Neuronal stem cell (in vitro differentiated cells): ENCODE results near the gene PCGF1.
"Not testable (repeated sequence)": the region's sequence is repeated elsewhere in the genome, so short reads cannot be mapped to it uniquely, and the experiment has no call there.

ENCODE experiments used
- DNase-seq: peaks from one replicate; pipeline ENCODE4 v3.0.0-alpha.2; 2013; ENCODE audit warnings: low spot score
- H2AFZ ChIP-seq: one replicate; pipeline ENCODE4 v1.6.1; 2013; ENCODE audit warnings: mild to moderate bottlenecking, low read length, inconsistent platforms
- H2AK5ac ChIP-seq: 2 replicates; pipeline ENCODE4 v1.6.1; 2013; ENCODE audit warnings: low read depth, mild to moderate bottlenecking, inconsistent platforms, low read length, moderate library complexity, mixed read lengths
- H2BK120ac ChIP-seq: 2 replicates; pipeline ENCODE4 v1.6.1; 2013; ENCODE audit warnings: low read depth, mild to moderate bottlenecking, inconsistent platforms, low read length, moderate library complexity, mixed read lengths
- H2BK12ac ChIP-seq: one replicate; pipeline ENCODE4 v1.6.1; 2013; ENCODE audit warnings: low read length, inconsistent platforms
- H2BK15ac ChIP-seq: 2 replicates; pipeline ENCODE4 v1.6.1; 2013; ENCODE audit warnings: mild to moderate bottlenecking, low read length, inconsistent platforms, mixed read lengths
- H2BK5ac ChIP-seq: one replicate; pipeline ENCODE4 v1.6.1; 2013; ENCODE audit warnings: inconsistent platforms, mild to moderate bottlenecking, low read length, moderate library complexity
- H3K14ac ChIP-seq: one replicate; pipeline ENCODE4 v1.6.1; 2013; ENCODE audit warnings: low read length, inconsistent platforms
- H3K18ac ChIP-seq: 2 replicates; pipeline ENCODE4 v1.6.1; 2013; ENCODE audit warnings: low read length, inconsistent platforms
- H3K23ac ChIP-seq: 2 replicates; pipeline ENCODE4 v1.6.1; 2013; ENCODE audit warnings: low read depth, mild to moderate bottlenecking, mixed read lengths, low read length, inconsistent platforms; ENCODE audit not compliant: poor library complexity
- H3K27ac ChIP-seq: replicated peaks from 3 replicates; pipeline ENCODE4 v1.5.1; 2013; ENCODE audit warnings: low read length, inconsistent platforms
- H3K27me3 ChIP-seq, 3 experiments: 2 replicates each; pipeline ENCODE4 v1.6.1; 2013; ENCODE audit warnings: low read length in 3 of 3, mild to moderate bottlenecking in 2 of 3, inconsistent platforms in 1 of 3, low read depth in 1 of 3, mixed read lengths in 1 of 3, moderate library complexity in 1 of 3; ENCODE audit not compliant: control insufficient read depth in 3 of 3, insufficient read depth in 3 of 3
- H3K36me3 ChIP-seq, 2 donors: replicated peaks in 1 of 2; 2 replicates each; pipeline ENCODE4 v1.6.1; 2013; ENCODE audit warnings: low read length in 2 of 2; ENCODE audit not compliant: control insufficient read depth in 2 of 2, insufficient read depth in 2 of 2
- H3K4ac ChIP-seq: 2 replicates; pipeline ENCODE4 v1.6.1; 2013; ENCODE audit warnings: inconsistent platforms, mild to moderate bottlenecking, low read length, moderate library complexity
- H3K4me1 ChIP-seq, 2 donors: 1 replicate in 1 of 2; 2 replicates in 1 of 2; pipeline ENCODE4 v1.6.1; 2013; ENCODE audit warnings: low read length in 2 of 2, low read depth in 1 of 2; ENCODE audit not compliant: control insufficient read depth in 2 of 2, insufficient read depth in 1 of 2
- H3K4me2 ChIP-seq: one replicate; pipeline ENCODE4 v1.6.1; 2013; ENCODE audit warnings: mild to moderate bottlenecking, low read length, inconsistent platforms; ENCODE audit not compliant: insufficient read depth, poor library complexity, severe bottlenecking
- H3K4me3 ChIP-seq, 2 donors: 2 replicates each; pipeline ENCODE4 v1.5.1; 2013; ENCODE audit warnings: low read length in 2 of 2, mild to moderate bottlenecking in 2 of 2, inconsistent platforms in 1 of 2, moderate library complexity in 1 of 2
- H3K79me1 ChIP-seq: one replicate; pipeline ENCODE4 v1.6.1; 2013; ENCODE audit warnings: low read depth, mild to moderate bottlenecking, inconsistent platforms, low read length, moderate library complexity
- H3K9ac ChIP-seq: one replicate; pipeline ENCODE4 v1.6.1; 2013; ENCODE audit warnings: mild to moderate bottlenecking, low read depth, low read length, inconsistent platforms; ENCODE audit not compliant: poor library complexity
- H3K9me3 ChIP-seq, 2 donors: replicated peaks in 1 of 2; 2 replicates each; pipeline versions ENCODE3 to v1.6.1; 2013; ENCODE audit warnings: low read length in 2 of 2, mild to moderate bottlenecking in 2 of 2, inconsistent platforms in 1 of 2, low read depth in 1 of 2, mixed read lengths in 1 of 2, moderate library complexity in 1 of 2; ENCODE audit not compliant: control insufficient read depth in 2 of 2, insufficient read depth in 1 of 2
- H4K8ac ChIP-seq: one replicate; pipeline ENCODE4 v1.6.1; 2013; ENCODE audit warnings: low read depth, mild to moderate bottlenecking, inconsistent platforms, low read length, moderate library complexity
- H4K91ac ChIP-seq: one replicate; pipeline ENCODE4 v1.6.1; 2013; ENCODE audit warnings: low read length, low read depth, mild to moderate bottlenecking, inconsistent platforms; ENCODE audit not compliant: poor library complexity
- WGBS, 2 donors: extraction: QIAGEN DNeasy Blood & Tissue Kit; methylation state at CpG; one replicate each; pipeline ENCODE4 v1.1.7; 2013; ENCODE audit warnings: missing lambda C conversion rate in 2 of 2, mixed read lengths in 1 of 2; ENCODE audit not compliant: insufficient read length in 2 of 2, insufficient replicate concordance in 1 of 2; ENCODE audit errors: extremely low coverage in 2 of 2; 5-methylcytosine and 5-hydroxymethylcytosine counted together

The PCGF1 gene

DNA sequence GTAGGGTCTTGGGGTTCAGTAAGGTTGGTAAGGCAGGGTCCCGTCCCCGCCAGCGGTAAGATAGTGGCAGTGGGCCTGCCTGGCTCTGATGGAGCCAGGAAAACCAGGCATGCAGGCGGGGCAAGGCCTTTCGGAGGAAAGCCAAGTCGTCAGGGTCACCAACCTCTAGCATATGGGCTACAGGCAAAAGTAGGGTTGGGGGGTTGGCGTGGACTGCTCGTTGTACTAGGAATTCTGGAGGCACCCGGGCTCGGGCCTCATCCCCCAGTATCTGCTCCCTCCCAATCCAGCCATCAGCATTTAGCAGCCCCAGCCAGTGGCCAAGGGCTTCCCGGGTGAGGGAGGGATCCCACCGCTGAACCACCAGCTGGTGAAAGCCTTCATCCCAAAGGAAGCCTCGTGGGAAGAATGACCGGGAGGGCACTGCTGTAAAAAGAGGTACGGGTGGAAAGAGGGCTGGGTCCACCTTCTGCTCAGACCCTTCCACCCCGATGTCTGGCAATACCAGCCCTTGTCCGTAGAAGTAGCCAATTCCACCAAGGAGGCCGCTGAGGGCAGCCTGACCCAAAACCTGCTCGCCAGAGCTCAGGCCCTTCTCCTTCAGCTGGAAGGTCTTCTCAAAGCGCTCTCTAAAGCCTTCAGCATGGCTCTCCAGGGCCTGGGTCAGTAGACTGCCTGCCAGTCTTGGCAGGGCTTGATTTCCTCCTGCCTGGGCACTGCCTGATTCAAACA, 45.3 kb downstream of the PCGF1 start:
- no peak overlapping the region for H4K8ac ChIP-seq
- no peak overlapping the region for H3K27ac ChIP-seq
- H3K9ac ChIP-seq = no peak overlapping the region
- H3K4me2 ChIP-seq = no peak overlapping the region
- H3K23ac ChIP-seq = peak overlapping the region; percentile 66
- no peaks in the 10 kb centered on the region for H3K9me3 ChIP-seq
- H3K4ac ChIP-seq = no peak overlapping the region
- H3K14ac ChIP-seq = no peak overlapping the region
- no peak overlapping the region for H2BK15ac ChIP-seq
- no CpG with 5 or more reads among the region's 20 CpGs for WGBS, 2 donors
- H4K91ac ChIP-seq = no peak overlapping the region
- H2BK120ac ChIP-seq = no peak overlapping the region
- no peak overlapping the region for H2AK5ac ChIP-seq
- no peak overlapping the region for H3K18ac ChIP-seq
- peaks cover 9 to 10% of the 10 kb centered on the region in 2 donors for H3K4me1 ChIP-seq
- H2AFZ ChIP-seq = no peak overlapping the region
- no peak overlapping the region for H2BK12ac ChIP-seq
- H3K4me3 ChIP-seq = peak overlapping the region in 1 of 2 donors; percentile 49
- DNase-seq = no peak
- H3K27me3 ChIP-seq = no peaks in the 10 kb centered on the region
- H3K36me3 ChIP-seq = peaks cover 24 to 40% of the 10 kb centered on the region in 2 donors
- no peak overlapping the region for H2BK5ac ChIP-seq
- H3K79me1 ChIP-seq = peaks cover 13% of the 10 kb centered on the region

- no peak for DNase-seq
- WGBS, 2 donors = no CpG with 5 or more reads among the region's 27 CpGs
- H3K14ac ChIP-seq = no peak overlapping the region
Measured at GRCh38 chr2:74461187-74462053, 46.1 kb downstream of the PCGF1 start.

GRCh38 chr2:74460187-74460586, 47.3 kb downstream of the PCGF1 start:
- H4K91ac ChIP-seq, H3K9ac ChIP-seq, H3K18ac ChIP-seq, H3K4ac ChIP-seq, H2BK12ac ChIP-seq, H3K9me3 ChIP-seq, H3K14ac ChIP-seq, H3K23ac ChIP-seq, H2BK120ac ChIP-seq, H2AFZ ChIP-seq, H2BK5ac ChIP-seq, H3K27ac ChIP-seq, H3K4me3 ChIP-seq, DNase-seq, H2BK15ac ChIP-seq, H3K4me2 ChIP-seq, H3K27me3 ChIP-seq, H4K8ac ChIP-seq, H2AK5ac ChIP-seq: not testable (repeated sequence)
- Histone ChIP-seq H3K79me1 (peaks cover 15% of the 10 kb centered on the region), H3K36me3 (peaks cover 24 to 43% of the 10 kb centered on the region in 2 donors), H3K4me1 (peaks cover 10 to 22% of the 10 kb centered on the region in 2 donors)
- no CpG with 5 or more reads among the region's 10 CpGs for WGBS, 2 donors

More at GRCh38 chr2:74461187-74462053, 46.1 kb downstream of the PCGF1 start:
- H3K4me3 ChIP-seq = peak overlapping the region in 1 of 2 donors; percentile 49
- no peaks in the 10 kb centered on the region for H3K9me3 ChIP-seq
- no peak overlapping the region for H3K18ac ChIP-seq
- H3K4me2 ChIP-seq = no peak overlapping the region
- no peak overlapping the region for H2AK5ac ChIP-seq
- peak overlapping the region; percentile 95 for H3K23ac ChIP-seq
- no peak overlapping the region for H2BK5ac ChIP-seq
- no peak overlapping the region for H3K4ac ChIP-seq
- no peak overlapping the region for H3K9ac ChIP-seq
- H3K36me3 ChIP-seq = peaks cover 24 to 40% of the 10 kb centered on the region in 2 donors
- no peaks in the 10 kb centered on the region for H3K27me3 ChIP-seq
- peaks cover 13% of the 10 kb centered on the region for H3K79me1 ChIP-seq
- H4K8ac ChIP-seq = no peak overlapping the region
- no peak overlapping the region for H3K27ac ChIP-seq
- peaks cover 9 to 16% of the 10 kb centered on the region in 2 donors for H3K4me1 ChIP-seq
- no peak overlapping the region for H2AFZ ChIP-seq
- H2BK12ac ChIP-seq = no peak overlapping the region
- H2BK15ac ChIP-seq = no peak overlapping the region
- H4K91ac ChIP-seq = no peak overlapping the region
- H2BK120ac ChIP-seq = no peak overlapping the region
